Measurements from ENCODE around the gene EGFR. TPM values are rescaled to one million over a fixed set of nuclear protein-coding genes. Genes with fewer than 3 reads are reported as not detected.
A peak's percentile ranks its signal among the peaks of the same experiment; 100 is the strongest.

The EGFR gene
- total and polyA plus RNA-seq, 7 donors, result 3.6 to 39.7 (median 14.1) TPM

DNA sequence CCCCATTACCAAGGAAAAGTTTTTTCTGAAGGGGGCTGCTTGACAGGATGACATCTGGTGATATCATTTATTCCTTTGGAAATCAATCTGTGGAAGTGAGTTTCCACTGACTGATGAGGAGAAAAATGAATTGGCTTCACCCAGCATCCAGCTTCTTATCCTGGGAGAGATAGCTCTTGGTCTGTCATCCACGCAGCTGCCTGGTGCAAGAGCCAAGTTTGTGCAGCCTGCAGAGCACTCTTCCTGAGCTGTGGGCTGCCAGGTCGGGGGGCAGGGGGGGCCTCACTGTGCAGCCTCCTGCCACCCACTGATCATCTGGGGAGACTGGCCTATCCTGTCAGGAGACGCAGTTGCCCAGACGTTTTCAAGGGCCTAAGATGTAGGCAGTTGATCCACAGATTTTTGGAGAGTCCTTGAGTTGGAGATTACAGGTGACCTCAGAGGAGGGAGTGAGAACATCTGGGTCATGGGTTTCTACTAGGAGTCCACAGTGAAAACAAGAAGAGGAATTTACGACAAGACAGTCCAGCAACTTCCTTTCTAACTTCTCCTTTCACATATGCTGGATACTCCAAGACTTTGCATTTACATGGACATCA, 75.4 kb downstream of the EGFR start:
- DNase-seq, result no peak
- Histone ChIP-seq H3K9me3 (no peaks in the 10 kb centered on the region), H3K36me3 (ENCODE audit: insufficient read depth in 1 of 2, low read depth in 1 of 2) (no peaks in the 10 kb centered on the region), H3K4me1 (peaks cover 52% of the 10 kb centered on the region), H3K27ac (peak overlapping the region; percentile 72), H3K27me3 (ENCODE audit: insufficient read depth in 3 of 3, low read length in 2 of 3) (no peaks in the 10 kb centered on the region), H3K4me3 (no peak overlapping the region)
- WGBS, 3 donors, result 34 to 52% (median 39%) methylated on average over 5 of the region's 5 CpGs
- TF ChIP-seq, protein P1, sequence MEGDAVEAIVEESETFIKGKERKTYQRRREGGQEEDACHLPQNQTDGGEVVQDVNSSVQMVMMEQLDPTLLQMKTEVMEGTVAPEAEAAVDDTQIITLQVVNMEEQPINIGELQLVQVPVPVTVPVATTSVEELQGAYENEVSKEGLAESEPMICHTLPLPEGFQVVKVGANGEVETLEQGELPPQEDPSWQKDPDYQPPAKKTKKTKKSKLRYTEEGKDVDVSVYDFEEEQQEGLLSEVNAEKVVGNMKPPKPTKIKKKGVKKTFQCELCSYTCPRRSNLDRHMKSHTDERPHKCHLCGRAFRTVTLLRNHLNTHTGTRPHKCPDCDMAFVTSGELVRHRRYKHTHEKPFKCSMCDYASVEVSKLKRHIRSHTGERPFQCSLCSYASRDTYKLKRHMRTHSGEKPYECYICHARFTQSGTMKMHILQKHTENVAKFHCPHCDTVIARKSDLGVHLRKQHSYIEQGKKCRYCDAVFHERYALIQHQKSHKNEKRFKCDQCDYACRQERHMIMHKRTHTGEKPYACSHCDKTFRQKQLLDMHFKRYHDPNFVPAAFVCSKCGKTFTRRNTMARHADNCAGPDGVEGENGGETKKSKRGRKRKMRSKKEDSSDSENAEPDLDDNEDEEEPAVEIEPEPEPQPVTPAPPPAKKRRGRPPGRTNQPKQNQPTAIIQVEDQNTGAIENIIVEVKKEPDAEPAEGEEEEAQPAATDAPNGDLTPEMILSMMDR (IDR thresholded peaks at IDR 0.05), result no peak
- ATAC-seq, result no peak
- intact Hi-C loops (cut with DNase I), result no loop called here

DNA sequence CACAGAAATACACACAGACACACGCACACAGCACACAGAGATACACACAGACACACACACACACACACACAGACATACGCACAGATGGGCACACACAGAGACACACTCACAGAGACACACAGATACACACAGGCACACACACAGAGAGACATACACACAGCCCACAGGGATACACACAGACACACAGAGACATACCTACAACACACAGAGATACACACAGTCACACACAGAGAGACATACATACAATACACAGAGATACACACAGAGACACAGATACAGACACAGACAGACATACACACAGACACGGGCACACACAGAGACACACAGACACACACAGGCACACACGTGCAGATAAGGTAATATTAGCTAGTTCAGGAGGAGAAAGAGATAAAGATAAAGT, 76.9 kb downstream of the EGFR start:
- ATAC-seq, result no peak
- Histone ChIP-seq H3K4me3 (no peak overlapping the region), H3K36me3 (ENCODE audit: insufficient read depth in 1 of 2, low read depth in 1 of 2) (no peaks in the 10 kb centered on the region), H3K27me3 (ENCODE audit: insufficient read depth in 3 of 3, low read length in 2 of 3) (no peaks in the 10 kb centered on the region), H3K27ac (no peak overlapping the region), H3K4me1 (peaks cover 64% of the 10 kb centered on the region), H3K9me3 (no peaks in the 10 kb centered on the region)
- 82 to 93% (median 89%) methylated on average over 4 of the region's 4 CpGs for WGBS, 3 donors
- TF ChIP-seq, protein P1 (IDR thresholded peaks at IDR 0.05), result no peak
- no peak for DNase-seq
- intact Hi-C loops (cut with DNase I), result no loop called here

DNA sequence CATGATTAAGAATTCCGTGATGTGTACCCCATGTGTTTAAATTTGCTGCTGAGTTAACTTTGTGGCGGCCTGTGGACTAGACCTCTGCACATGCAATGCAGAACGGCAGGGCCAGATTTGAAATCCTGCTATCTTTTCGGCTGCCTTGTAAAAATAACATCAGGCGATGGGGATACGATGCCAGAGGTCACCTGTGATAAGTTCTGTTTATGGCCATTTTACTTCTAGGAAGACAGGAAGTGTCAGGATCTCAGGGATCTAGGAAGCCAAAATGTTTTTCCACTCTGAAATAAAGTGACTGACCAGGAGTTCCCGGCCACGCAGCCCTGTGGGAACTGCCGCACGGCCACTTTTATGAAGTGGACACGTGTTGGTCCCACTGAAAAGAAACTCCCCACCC, 77.5 kb downstream of the EGFR start:
- peak overlapping the region; percentile 18 for H3K27ac ChIP-seq
- TF ChIP-seq, protein P1 (IDR thresholded peaks at IDR 0.05), result no peak
- H3K36me3 ChIP-seq (ENCODE audit: insufficient read depth in 1 of 2, low read depth in 1 of 2), result no peaks in the 10 kb centered on the region
- peaks cover 64% of the 10 kb centered on the region for H3K4me1 ChIP-seq
- ATAC-seq (no peak), DNase-seq (no peak)
- H3K9me3 ChIP-seq, result no peaks in the 10 kb centered on the region
- intact Hi-C loops (cut with DNase I), result no loop called here
- H3K4me3 ChIP-seq, result no peak overlapping the region
- H3K27me3 ChIP-seq (ENCODE audit: insufficient read depth in 3 of 3, low read length in 2 of 3), result no peaks in the 10 kb centered on the region
- 47 to 76% (median 51%) methylated on average over 11 of the region's 11 CpGs for WGBS, 3 donors

DNA sequence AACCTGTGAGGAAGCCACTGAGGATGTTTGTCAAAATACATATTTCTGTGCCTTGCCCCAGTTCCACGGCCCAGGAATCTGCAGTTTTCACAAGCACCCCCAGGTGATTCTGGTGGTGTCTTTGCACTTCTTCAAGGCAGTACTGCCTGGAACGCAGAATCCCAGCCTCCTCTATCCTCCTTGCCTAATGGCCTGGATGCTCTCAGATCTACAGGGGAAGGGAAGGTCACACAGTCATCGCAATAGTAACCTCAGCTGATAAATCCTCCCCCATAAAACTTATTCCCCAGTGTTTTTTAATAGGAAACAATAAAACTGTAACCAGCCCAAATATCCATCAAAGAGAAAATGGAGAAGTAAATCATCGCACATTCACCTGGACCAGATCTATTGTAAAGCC, 78.3 kb downstream of the EGFR start:
- Histone ChIP-seq H3K36me3 (ENCODE audit: insufficient read depth in 1 of 2, low read depth in 1 of 2) (no peaks in the 10 kb centered on the region), H3K9me3 (no peaks in the 10 kb centered on the region), H3K4me1 (peaks cover 65% of the 10 kb centered on the region), H3K27me3 (ENCODE audit: insufficient read depth in 3 of 3, low read length in 2 of 3) (no peaks in the 10 kb centered on the region), H3K4me3 (no peak overlapping the region), H3K27ac (no peak overlapping the region)
- DNase-seq (no peak), ATAC-seq (no peak)
- WGBS, 3 donors, result 86 to 95% (median 88%) methylated on average over 4 of the region's 4 CpGs
- intact Hi-C loops (cut with DNase I), result no loop called here
- TF ChIP-seq, protein P1 (IDR thresholded peaks at IDR 0.05), result no peak
